Suprapubic skin (tissue), 3 donors: ENCODE results near the gene LAMB4.

Source experiments
- CTCF ChIP-seq, 2 donors: fragments of 200-600 bp in 1 of 2; fragments of 450-650 bp in 1 of 2; sonication (generic) in 1 of 2; IDR thresholded peaks; one replicate each; pipeline ENCODE4 v1.5.1; 2016 to 2019; ENCODE audit warnings: antibody characterized with exemption in 2 of 2, mild to moderate bottlenecking in 1 of 2, moderate library complexity in 1 of 2
- POLR2A ChIP-seq, 2 donors: fragments of 450-650 bp; IDR thresholded peaks; one replicate each; pipeline ENCODE4 v1.6.1; 2017; ENCODE audit warnings: antibody characterized with exemption in 2 of 2, mild to moderate bottlenecking in 2 of 2, moderate library complexity in 2 of 2

DNA sequence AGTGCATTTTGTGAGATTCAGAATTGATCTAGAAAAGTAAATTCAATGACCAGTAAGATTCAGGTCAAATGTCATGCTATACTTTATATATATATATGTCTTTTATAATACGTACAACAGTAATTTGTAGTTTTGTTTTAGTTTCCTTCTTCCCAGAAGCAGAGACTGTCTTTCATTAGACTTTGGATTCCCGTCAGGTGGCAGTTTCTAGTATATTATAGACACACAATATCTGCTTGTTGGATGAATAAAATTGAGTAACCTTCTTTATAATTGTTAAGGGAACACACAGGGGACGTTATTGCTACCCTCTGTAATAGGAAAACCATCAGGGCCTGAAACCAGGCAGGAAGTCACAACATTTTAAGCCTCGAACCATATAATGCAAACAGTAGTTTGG lies 121.9 kb downstream of the LAMB4 start:
- TF ChIP-seq CTCF (IDR thresholded peaks at IDR 0.05) = no peak
- TF ChIP-seq POLR2A (IDR thresholded peaks at IDR 0.05) = no peak
